ENCODE data around the gene SCAF8. TPM values are rescaled to one million over a fixed set of nuclear protein-coding genes. Genes with fewer than 3 reads are reported as not detected.

SCAF8 gene
- total and polyA plus RNA-seq, 7 donors, result 9.0 to 46.3 (median 37.1) TPM

- H3K27me3 ChIP-seq, result no peaks in the 10 kb centered on the region
- peaks cover 0 to 10% (median 2%) of the 10 kb centered on the region in 4 donors for H3K36me3 ChIP-seq
- no peak overlapping the region for H3K4me3 ChIP-seq
- WGBS, 2 donors, result 51 to 83% methylated on average over 2 of the region's 2 CpGs
- H3K27ac ChIP-seq, result no peak overlapping the region
- no peak for DNase-seq
- TF ChIP-seq POLR2A (IDR thresholded peaks at IDR 0.05) (no peak), EP300 (IDR thresholded peaks at IDR 0.05) (no peak), POLR2AphosphoS5 (IDR thresholded peaks at IDR 0.05) (no peak), CTCF (IDR thresholded peaks at IDR 0.05) (no peak)
- intact Hi-C loops (cut with DNase I), result no loop called here
- no peaks in the 10 kb centered on the region for H3K9me3 ChIP-seq
- H3K4me1 ChIP-seq, result peaks cover 0 to 37% (median 17%) of the 10 kb centered on the region in 4 donors
Measured at GRCh38 chr6:154842833-154843232, 109.6 kb downstream of the SCAF8 start.

- no peaks in the 10 kb centered on the region for H3K36me3 ChIP-seq
- H3K4me1 ChIP-seq, result peaks cover 0 to 38% (median 16%) of the 10 kb centered on the region in 4 donors
- 92 to 93% methylated on average over 2 of the region's 2 CpGs for WGBS, 2 donors
- H3K9me3 ChIP-seq, result no peaks in the 10 kb centered on the region
- no peak overlapping the region for H3K27ac ChIP-seq
- intact Hi-C loops (cut with DNase I), result no loop called here
- no peaks in the 10 kb centered on the region for H3K27me3 ChIP-seq
- no peak overlapping the region for H3K4me3 ChIP-seq
- no peak for DNase-seq
- TF ChIP-seq EP300 (IDR thresholded peaks at IDR 0.05) (no peak), POLR2AphosphoS5 (IDR thresholded peaks at IDR 0.05) (no peak), CTCF (IDR thresholded peaks at IDR 0.05) (no peak), POLR2A (IDR thresholded peaks at IDR 0.05) (no peak)
Measured at GRCh38 chr6:154847318-154847717, 114.1 kb downstream of the SCAF8 start.

- H3K27me3 ChIP-seq, result no peaks in the 10 kb centered on the region
- no peaks in the 10 kb centered on the region for H3K36me3 ChIP-seq
- no peak overlapping the region for H3K27ac ChIP-seq
- no peak for DNase-seq
- peaks cover 0 to 32% (median 15%) of the 10 kb centered on the region in 4 donors for H3K4me1 ChIP-seq
- H3K9me3 ChIP-seq, result no peaks in the 10 kb centered on the region
- no peak for TF ChIP-seq POLR2A (IDR thresholded peaks at IDR 0.05)
- TF ChIP-seq EP300 (IDR thresholded peaks at IDR 0.05), result no peak
- TF ChIP-seq CTCF (IDR thresholded peaks at IDR 0.05), result no peak
- no peak for TF ChIP-seq POLR2AphosphoS5 (IDR thresholded peaks at IDR 0.05)
- intact Hi-C loops (cut with DNase I), result no loop called here
- no peak overlapping the region for H3K4me3 ChIP-seq
Measured at GRCh38 chr6:154848580-154848979, 115.4 kb downstream of the SCAF8 start.

GRCh38 chr6:154849475-154849874 is 116.3 kb downstream of the SCAF8 start:
- DNase-seq, result no peak
- no peaks in the 10 kb centered on the region for H3K36me3 ChIP-seq
- no peaks in the 10 kb centered on the region for H3K9me3 ChIP-seq
- H3K4me1 ChIP-seq, result peaks cover 0 to 32% (median 11%) of the 10 kb centered on the region in 4 donors
- H3K27me3 ChIP-seq, result no peaks in the 10 kb centered on the region
- no peak overlapping the region for H3K4me3 ChIP-seq
- no peak for TF ChIP-seq POLR2A (IDR thresholded peaks at IDR 0.05)
- TF ChIP-seq POLR2AphosphoS5 (IDR thresholded peaks at IDR 0.05), result no peak
- 96 to 98% methylated on average over 1 of the region's 1 CpG for WGBS, 2 donors
- intact Hi-C loops (cut with DNase I), result no loop called here
- H3K27ac ChIP-seq, result no peak overlapping the region

GRCh38 chr6:154852687-154853086 is 119.5 kb downstream of the SCAF8 start:
- TF ChIP-seq POLR2A (IDR thresholded peaks at IDR 0.05), result no peak
- intact Hi-C loops (cut with DNase I), result no loop called here
- H3K27ac ChIP-seq, result no peak overlapping the region
- 40 to 65% methylated on average over 3 of the region's 3 CpGs for WGBS, 2 donors
- H3K27me3 ChIP-seq, result no peaks in the 10 kb centered on the region
- peaks cover 0 to 16% (median 8%) of the 10 kb centered on the region in 4 donors for H3K4me1 ChIP-seq
- no peaks in the 10 kb centered on the region for H3K36me3 ChIP-seq
- no peak for DNase-seq
- no peak overlapping the region for H3K4me3 ChIP-seq
- no peaks in the 10 kb centered on the region for H3K9me3 ChIP-seq

GRCh38 chr6:154857529-154857928 is 124.3 kb downstream of the SCAF8 start:
- no peaks in the 10 kb centered on the region for H3K9me3 ChIP-seq
- intact Hi-C loops (cut with DNase I), result no loop called here
- WGBS, 2 donors, result 94% methylated on average over 5 of the region's 5 CpGs
- no peaks in the 10 kb centered on the region for H3K27me3 ChIP-seq
- no peaks in the 10 kb centered on the region for H3K4me1 ChIP-seq
- TF ChIP-seq CTCF (IDR thresholded peaks at IDR 0.05), result no peak
- TF ChIP-seq EP300 (IDR thresholded peaks at IDR 0.05), result no peak
- TF ChIP-seq POLR2AphosphoS5 (IDR thresholded peaks at IDR 0.05), result no peak
- TF ChIP-seq POLR2A (IDR thresholded peaks at IDR 0.05), result no peak
- no peaks in the 10 kb centered on the region for H3K36me3 ChIP-seq
- no peak for DNase-seq
- no peak overlapping the region for H3K4me3 ChIP-seq
- H3K27ac ChIP-seq, result no peak overlapping the region

Measured in sigmoid colon (tissue), 7 donors.